B cell (primary cell): Measurements from ENCODE around the gene PEX7. TPM values are rescaled to one million over a fixed set of nuclear protein-coding genes. Genes with fewer than 3 reads are reported as not detected.
"Not testable (repeated sequence)": the region's sequence is repeated elsewhere in the genome, so short reads cannot be mapped to it uniquely, and the experiment has no call there.

Experiments used
- ATAC-seq: fragments of 200-7000 bp; cut with Tn5 transposase; one replicate; pipeline ENCODE4 v1.10.0; 2021; ENCODE audit warnings: low read depth, mild to moderate bottlenecking, moderate number of reproducible peaks, moderate library complexity
- CTCF ChIA-PET: fragments of 350-600 bp; sonication (Branson Sonifier 250); formaldehyde crosslinking; loops from one replicate; lab custom pipeline; 2021; ENCODE audit warnings: antibody characterized with exemption, inconsistent platforms; lab: Charles Lee
- POLR2A ChIA-PET: fragments of 350-600 bp; sonication (Branson Sonifier 250); formaldehyde crosslinking; loops from one replicate; lab custom pipeline; 2021; ENCODE audit warnings: antibody characterized with exemption; lab: Charles Lee
- DNase-seq: peaks from one replicate; pipeline ENCODE4 v3.0.0; 2013
- H2AFZ ChIP-seq: 2 replicates; pipeline ENCODE4 v1.6.1; 2012; ENCODE audit warnings: mild to moderate bottlenecking, low read depth, low read length; ENCODE audit not compliant: insufficient read depth, poor library complexity, severe bottlenecking
- H3K27ac ChIP-seq, 2 donors: 1 replicate in 1 of 2; 2 replicates in 1 of 2; pipeline ENCODE4 v1.5.1; 2012 to 2013; ENCODE audit warnings: low read length in 2 of 2, mild to moderate bottlenecking in 2 of 2, moderate library complexity in 1 of 2
- H3K27me3 ChIP-seq, 4 experiments: fragments of 200-600 bp in 1 of 4; sonication (generic) in 1 of 4; replicated peaks in 1 of 4; 1 replicate in 2 of 4; 2 replicates in 2 of 4; pipeline versions ENCODE4 v1.6.1 to v1.7.0; 2013 to 2016; ENCODE audit warnings: low read length in 3 of 4, mild to moderate bottlenecking in 2 of 4, mixed read lengths in 1 of 4, moderate library complexity in 1 of 4; ENCODE audit not compliant: insufficient read depth in 4 of 4, control insufficient read depth in 3 of 4; ENCODE audit errors: control extremely low read depth in 1 of 4
- H3K36me3 ChIP-seq, 2 experiments: replicated peaks in 1 of 2; 1 replicate in 1 of 2; 2 replicates in 1 of 2; pipeline versions ENCODE4 v1.6.1 to v1.7.1; 2013; ENCODE audit warnings: low read length in 1 of 2; ENCODE audit not compliant: insufficient read depth in 2 of 2, control insufficient read depth in 1 of 2; ENCODE audit errors: control extremely low read depth in 1 of 2, extremely low read depth in 1 of 2
- H3K4me1 ChIP-seq, 2 donors: fragments of 200-600 bp in 1 of 2; sonication (generic) in 1 of 2; 1 replicate in 1 of 2; 2 replicates in 1 of 2; pipeline versions ENCODE4 v1.5.1 to v1.6.1; 2013 to 2017; ENCODE audit warnings: low read length in 2 of 2; ENCODE audit not compliant: control insufficient read depth in 2 of 2, insufficient read depth in 2 of 2
- H3K4me2 ChIP-seq: replicated peaks from 2 replicates; pipeline ENCODE3; 2012; ENCODE audit warnings: mild to moderate bottlenecking, low read depth, low read length; ENCODE audit not compliant: poor library complexity, severe bottlenecking
- H3K4me3 ChIP-seq, 5 experiments: fragments of 200-600 bp in 1 of 5; sonication (generic) in 1 of 5; 1 replicate in 3 of 5; 2 replicates in 2 of 5; pipeline versions ENCODE4 v1.5.1 to v1.7.0; 2011 to 2016; ENCODE audit warnings: low read length in 4 of 5, mild to moderate bottlenecking in 4 of 5, low read depth in 2 of 5, control low read depth in 1 of 5, moderate library complexity in 1 of 5; ENCODE audit not compliant: insufficient read depth in 1 of 5; ENCODE audit errors: control extremely low read depth in 1 of 5, extremely low read depth in 1 of 5
- H3K79me2 ChIP-seq: fragments of 200-600 bp; sonication (generic); one replicate; pipeline ENCODE4 v1.6.0; 2016; ENCODE audit warnings: low read length; ENCODE audit not compliant: control insufficient read depth, insufficient read depth
- H3K9ac ChIP-seq: fragments of 200-600 bp; sonication (generic); 2 replicates; pipeline ENCODE4 v1.6.1; 2017; ENCODE audit warnings: mild to moderate bottlenecking, low read length, moderate library complexity
- H3K9me3 ChIP-seq, 3 donors: one replicate each; pipeline versions ENCODE4 v1.6.1 to v1.7.1; 2013; ENCODE audit warnings: low read length in 2 of 3; ENCODE audit not compliant: control insufficient read depth in 2 of 3, insufficient read depth in 1 of 3; ENCODE audit errors: control extremely low read depth in 1 of 3
- H4K20me1 ChIP-seq: 2 replicates; pipeline ENCODE4 v1.6.0; 2012; ENCODE audit warnings: mild to moderate bottlenecking, low read length; ENCODE audit not compliant: insufficient read depth, control insufficient read depth, poor library complexity, severe bottlenecking
- H3K27ac Mint-ChIP-seq: one replicate; pipeline ENCODE4 v1.8.0; 2021; ENCODE audit warnings: mixed read lengths
- H3K27me3 Mint-ChIP-seq: one replicate; pipeline ENCODE4 v1.8.0; 2021; ENCODE audit warnings: mixed read lengths
- H3K4me1 Mint-ChIP-seq: one replicate; pipeline ENCODE4 v1.8.0; 2021; ENCODE audit warnings: mixed read lengths
- H3K4me3 Mint-ChIP-seq: one replicate; pipeline ENCODE4 v1.8.0; 2021; ENCODE audit warnings: mixed read lengths
- H3K9me3 Mint-ChIP-seq: one replicate; pipeline ENCODE4 v1.8.0; 2022; ENCODE audit warnings: mixed read lengths; ENCODE audit not compliant: insufficient read depth
- EZH2 ChIP-seq: IDR thresholded peaks from 2 replicates; pipeline ENCODE4 v1.6.1; 2012; ENCODE audit warnings: borderline replicate concordance, low read depth, mild to moderate bottlenecking, moderate library complexity, low read length; ENCODE audit not compliant: insufficient read depth, poor library complexity, severe bottlenecking
- WGBS: methylation state at CpG from one replicate; pipeline ENCODE4 v1.1.5; 2013; ENCODE audit warnings: missing lambda C conversion rate; ENCODE audit not compliant: insufficient coverage; 5-methylcytosine and 5-hydroxymethylcytosine counted together
- intact Hi-C: fragments of 100-400 bp; cut with micrococcal nuclease; formaldehyde crosslinking; loops from one replicate; pipeline ENCODE4 v1.10.0; 2022
- polyA plus RNA-seq: library from polyadenylated mRNA; depleted of rRNA; stranded (reverse); fragments of >200 nt; gene quantifications from 2 replicates; pipeline ENCODE4 v1.2.3, GENCODE V29; 2012
- total RNA-seq, 2 donors: library from RNA; stranded (reverse); fragments of 120-200 nt in 1 of 2; gene quantifications; 1 replicate in 1 of 2; 2 replicates in 1 of 2; pipeline versions ENCODE4 v1.2.3 to v1.2.4, GENCODE V29; 2013 to 2022
- TF ChIP-seq, protein P1 (sequence below): fragments of 200-600 bp; IDR thresholded peaks from one replicate; pipeline ENCODE4 v1.8.0; 2022; ENCODE audit warnings: antibody characterized with exemption, mild to moderate bottlenecking

Gene PEX7
- total and polyA plus RNA-seq, 2 donors (not counting 1 experiment from before 2014, with no cell fraction given) = 3.9 TPM

DNA sequence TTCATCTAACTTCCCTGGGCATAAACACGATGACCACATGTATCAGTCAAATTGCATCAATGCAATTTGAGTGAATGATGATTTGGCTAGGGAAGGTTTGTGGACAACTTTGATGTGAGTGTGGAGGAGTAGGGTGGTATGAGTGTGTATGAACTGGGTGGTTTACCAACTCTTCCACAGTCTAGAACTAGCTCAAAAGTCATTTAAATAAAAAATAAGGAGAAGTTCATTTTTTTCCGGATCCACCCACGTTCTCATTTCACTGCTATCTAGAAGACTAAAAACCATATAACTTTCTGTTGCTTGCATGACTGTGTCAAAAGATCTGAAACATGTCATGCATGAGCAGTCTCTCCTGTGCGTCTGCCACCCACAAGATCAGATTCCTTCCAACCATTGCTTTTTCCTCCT lies 123.3 kb downstream of the PEX7 start:
- DNase-seq (no peak), ATAC-seq (no peak)
- H3K4me3 ChIP-seq = no peak overlapping the region
- peaks cover 0 to 8% (median 4%) of the 10 kb centered on the region in 4 experiments for H3K27me3 ChIP-seq
- intact Hi-C loops = no loop called here
- H3K36me3 ChIP-seq = no peaks in the 10 kb centered on the region
- H3K4me2 ChIP-seq = no peak overlapping the region
- ChIA-PET POLR2A (no interaction called here), CTCF (no interaction called here)
- H4K20me1 ChIP-seq = no peaks in the 10 kb centered on the region
- no peaks in the 10 kb centered on the region for H3K4me1 ChIP-seq
- peaks cover 2 to 7% (median 5%) of the 10 kb centered on the region in 3 donors for H3K9me3 ChIP-seq
- peaks cover 8% of the 10 kb centered on the region for H3K9me3 Mint-ChIP-seq
- H3K4me3 Mint-ChIP-seq = no peak overlapping the region
- no peaks in the 10 kb centered on the region for H3K4me1 Mint-ChIP-seq
- no peak overlapping the region for H2AFZ ChIP-seq
- H3K27ac Mint-ChIP-seq = no peak overlapping the region
- 0% methylated on average over 1 of the region's 4 CpGs for WGBS
- TF ChIP-seq, protein P1, sequence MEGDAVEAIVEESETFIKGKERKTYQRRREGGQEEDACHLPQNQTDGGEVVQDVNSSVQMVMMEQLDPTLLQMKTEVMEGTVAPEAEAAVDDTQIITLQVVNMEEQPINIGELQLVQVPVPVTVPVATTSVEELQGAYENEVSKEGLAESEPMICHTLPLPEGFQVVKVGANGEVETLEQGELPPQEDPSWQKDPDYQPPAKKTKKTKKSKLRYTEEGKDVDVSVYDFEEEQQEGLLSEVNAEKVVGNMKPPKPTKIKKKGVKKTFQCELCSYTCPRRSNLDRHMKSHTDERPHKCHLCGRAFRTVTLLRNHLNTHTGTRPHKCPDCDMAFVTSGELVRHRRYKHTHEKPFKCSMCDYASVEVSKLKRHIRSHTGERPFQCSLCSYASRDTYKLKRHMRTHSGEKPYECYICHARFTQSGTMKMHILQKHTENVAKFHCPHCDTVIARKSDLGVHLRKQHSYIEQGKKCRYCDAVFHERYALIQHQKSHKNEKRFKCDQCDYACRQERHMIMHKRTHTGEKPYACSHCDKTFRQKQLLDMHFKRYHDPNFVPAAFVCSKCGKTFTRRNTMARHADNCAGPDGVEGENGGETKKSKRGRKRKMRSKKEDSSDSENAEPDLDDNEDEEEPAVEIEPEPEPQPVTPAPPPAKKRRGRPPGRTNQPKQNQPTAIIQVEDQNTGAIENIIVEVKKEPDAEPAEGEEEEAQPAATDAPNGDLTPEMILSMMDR = no peak
- no peak for TF ChIP-seq EZH2
- H3K27me3 Mint-ChIP-seq = peaks cover 21% of the 10 kb centered on the region
- no peak overlapping the region for H3K27ac ChIP-seq
- no peak overlapping the region for H3K9ac ChIP-seq
- no peaks in the 10 kb centered on the region for H3K79me2 ChIP-seq

DNA sequence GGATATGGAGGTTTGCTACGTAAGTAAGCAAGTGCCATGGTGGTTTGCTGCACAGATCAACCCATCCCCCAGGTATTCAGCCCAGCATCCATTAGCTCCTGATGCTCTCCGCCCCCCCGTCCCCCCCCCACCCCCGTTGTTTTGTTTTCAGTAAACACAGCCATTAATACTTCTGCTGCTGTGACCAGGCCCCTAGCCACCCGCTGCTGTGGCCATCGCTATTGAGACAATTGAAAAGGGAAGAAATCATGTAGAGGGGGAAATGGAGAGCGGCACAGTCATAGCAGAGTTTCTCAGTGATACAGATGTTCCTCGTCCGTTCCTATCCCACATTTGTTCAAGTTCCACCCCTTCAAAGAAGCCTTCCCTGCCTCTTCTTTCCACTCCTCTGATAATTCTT lies 124.6 kb downstream of the PEX7 start:
- 65% methylated on average over 2 of the region's 9 CpGs for WGBS
- TF ChIP-seq, protein P1 = no peak
- no peak for TF ChIP-seq EZH2
- Mint-ChIP-seq H3K4me1 (no peaks in the 10 kb centered on the region), H3K9me3 (peaks cover 2% of the 10 kb centered on the region), H3K27ac (no peak overlapping the region), H3K4me3 (no peak overlapping the region), H3K27me3 (peaks cover 18% of the 10 kb centered on the region)
- Histone ChIP-seq H3K4me1 (no peaks in the 10 kb centered on the region), H3K9me3 (peaks cover 0 to 2% (median 0%) of the 10 kb centered on the region in 3 donors), H3K4me3 (no peak overlapping the region), H2AFZ (no peak overlapping the region), H3K4me2 (no peak overlapping the region), H3K9ac (no peak overlapping the region), H3K36me3 (no peaks in the 10 kb centered on the region), H3K79me2 (no peaks in the 10 kb centered on the region), H3K27ac (no peak overlapping the region), H3K27me3 (peaks cover 0 to 8% (median 4%) of the 10 kb centered on the region in 4 experiments), H4K20me1 (no peaks in the 10 kb centered on the region)
- intact Hi-C loops = no loop called here
- ATAC-seq = no peak
- no peak for DNase-seq
- ChIA-PET POLR2A (no interaction called here), CTCF (no interaction called here)

DNA sequence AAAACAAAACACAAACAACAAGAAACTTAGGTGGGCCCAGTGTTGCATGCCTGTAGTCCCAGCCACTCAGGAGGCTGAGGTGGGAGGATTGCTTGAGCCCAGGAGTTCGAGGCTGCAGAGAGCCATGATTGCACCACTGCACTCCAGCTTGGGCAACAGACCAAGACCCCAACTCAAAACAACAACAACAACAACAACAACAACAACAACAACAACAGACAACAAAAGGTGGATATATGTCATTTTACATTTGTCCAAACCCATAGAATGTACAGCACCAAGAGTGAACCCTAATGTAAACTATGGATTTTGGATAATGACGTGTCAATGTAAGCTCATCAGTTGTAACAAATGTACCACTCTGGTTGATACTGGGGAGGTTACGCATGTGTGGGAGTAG lies 127.6 kb downstream of the PEX7 start:
- H3K4me3 Mint-ChIP-seq, H3K4me1 Mint-ChIP-seq, H3K27ac ChIP-seq, H3K4me2 ChIP-seq, POLR2A ChIA-PET, H3K79me2 ChIP-seq, H3K9ac ChIP-seq, CTCF ChIA-PET, DNase-seq, H3K4me1 ChIP-seq, H4K20me1 ChIP-seq, intact Hi-C loops, H3K9me3 ChIP-seq, ATAC-seq, H3K4me3 ChIP-seq, H3K27me3 ChIP-seq, H3K27ac Mint-ChIP-seq, H3K36me3 ChIP-seq, H2AFZ ChIP-seq, H3K9me3 Mint-ChIP-seq: not testable (repeated sequence)
- peaks cover 13% of the 10 kb centered on the region for H3K27me3 Mint-ChIP-seq
- no CpG with 5 or more reads among the region's 3 CpGs for WGBS
